HepG2 (cell line): ENCODE measurements around the gene BTBD19. TPM values are rescaled to one million over a fixed set of nuclear protein-coding genes. Genes with fewer than 3 reads are reported as not detected.

Source experiments
- ATAC-seq: fragments of 200-7000 bp; cut with Tn5 transposase; 3 replicates; pipeline ENCODE4 v1.9.1; 2020; ENCODE audit warnings: mild to moderate bottlenecking, moderate library complexity
- BruUV-seq: library from RNA; stranded (reverse); fragments of 400-500 nt; replicated peaks from 2 replicates; lab custom pipeline; 2021; lab: Mats Ljungman, UMichigan
- CTCF ChIA-PET: fragments of 300-600 bp; formaldehyde crosslinking; extraction: SDS; loops from one replicate; lab custom pipeline; 2021; ENCODE audit warnings: low total read pairs, inconsistent platforms, low intra/inter-chr PET ratio; lab: Yijun Ruan, JAX
- POLR2A ChIA-PET: fragments of 350-600 bp; sonication (Branson Sonifier 250); formaldehyde crosslinking; loops from one replicate; lab custom pipeline; 2020; ENCODE audit warnings: antibody characterized with exemption, inconsistent platforms; lab: Yijun Ruan, JAX
- DNase-seq: peaks from one replicate; pipeline ENCODE4 v3.0.0-alpha.2; 2015; ENCODE audit warnings: low spot score
- FAIRE-seq: peaks from 3 replicates; lab custom pipeline; 2011; peaks lifted over from hg19 to GRCh38; lab: Jason Lieb, UNC
- H2AFZ ChIP-seq: one replicate; pipeline ENCODE4 v1.6.1; 2011; ENCODE audit warnings: low read length, inconsistent platforms
- H3K27ac ChIP-seq: fragments of 300-600 bp; 3 replicates; pipeline ENCODE4 v1.8.0; 2011; ENCODE audit warnings: mixed run types, mild to moderate bottlenecking, mixed read lengths, low read length, inconsistent platforms; ENCODE audit not compliant: insufficient read depth; ENCODE audit errors: extremely low read length
- H3K27me3 ChIP-seq, 2 experiments: fragments of 200-600 bp in 1 of 2; 2 replicates in 1 of 2; 3 replicates in 1 of 2; pipeline versions ENCODE4 v1.6.0 to v1.8.0; 2011; ENCODE audit warnings: low read length in 2 of 2, mild to moderate bottlenecking in 2 of 2, moderate library complexity in 2 of 2, inconsistent platforms in 1 of 2; ENCODE audit not compliant: insufficient read depth in 2 of 2, control insufficient read depth in 1 of 2
- H3K36me3 ChIP-seq, 2 experiments: fragments of 200-600 bp in 1 of 2; replicated peaks in 1 of 2; 2 replicates in 1 of 2; 3 replicates in 1 of 2; pipeline versions ENCODE4 v1.5.1 to v1.8.0; 2011; ENCODE audit warnings: low read length in 2 of 2, inconsistent platforms in 1 of 2; ENCODE audit not compliant: insufficient read depth in 2 of 2, control insufficient read depth in 1 of 2
- H3K4me1 ChIP-seq: 2 replicates; pipeline ENCODE4 v1.5.1; 2012; ENCODE audit warnings: low read length, inconsistent platforms; ENCODE audit not compliant: insufficient read depth
- H3K4me2 ChIP-seq: 2 replicates; pipeline ENCODE4 v1.6.0; 2011; ENCODE audit warnings: low read depth, low read length, inconsistent platforms
- H3K4me3 ChIP-seq, 3 experiments: fragments of 200-600 bp in 1 of 3; sonication (generic), shearing (Covaris generic) in 1 of 3; replicated peaks in 1 of 3; 2 replicates each; pipeline ENCODE4 v1.5.1; 2011 to 2016; ENCODE audit warnings: low read length in 3 of 3, inconsistent platforms in 2 of 3, low read depth in 2 of 3, mild to moderate bottlenecking in 2 of 3, control low read depth in 1 of 3, mixed read lengths in 1 of 3; ENCODE audit not compliant: insufficient read depth in 1 of 3
- H3K79me2 ChIP-seq: one replicate; pipeline ENCODE4 v1.6.1; 2011; ENCODE audit warnings: low read length, inconsistent platforms; ENCODE audit not compliant: insufficient read depth
- H3K9ac ChIP-seq: 2 replicates; pipeline ENCODE4 v1.6.0; 2011; ENCODE audit warnings: mild to moderate bottlenecking, low read depth, low read length, inconsistent platforms; ENCODE audit not compliant: insufficient read depth
- H3K9me3 ChIP-seq: 2 replicates; pipeline ENCODE4 v1.5.1; 2012; ENCODE audit warnings: mild to moderate bottlenecking, low read length
- H4K20me1 ChIP-seq: 2 replicates; pipeline ENCODE4 v1.6.0; 2011; ENCODE audit warnings: inconsistent platforms, mild to moderate bottlenecking, low read length, moderate library complexity; ENCODE audit not compliant: insufficient read depth
- GATAD2A ChIP-seq: IDR thresholded peaks from 2 replicates; pipeline ENCODE4 v1.6.1; 2016
- MTA1 ChIP-seq: sonication (generic); formaldehyde crosslinking; IDR thresholded peaks from 2 replicates; pipeline ENCODE4 v1.4.0; 2020; ENCODE audit warnings: missing genetic modification reagents, mild to moderate bottlenecking, borderline replicate concordance
- NR1H2 ChIP-seq: sonication (generic); formaldehyde crosslinking; IDR thresholded peaks from 2 replicates; pipeline ENCODE4 v1.8.1; 2022; ENCODE audit warnings: low read depth, missing genetic modification reagents, borderline replicate concordance
- POLR2AphosphoS5 ChIP-seq: IDR thresholded peaks from 2 replicates; pipeline ENCODE4 v1.6.1; 2012; ENCODE audit warnings: low read depth, low read length
- PRPF4 ChIP-seq: fragments of 200-400 bp; formaldehyde crosslinking; IDR thresholded peaks from 2 replicates; pipeline ENCODE4 v1.6.1; 2016; ENCODE audit warnings: low read length, low read depth; ENCODE audit not compliant: poor library complexity, severe bottlenecking
- SNAPC5 ChIP-seq: sonication (generic); formaldehyde crosslinking; IDR thresholded peaks from 2 replicates; pipeline ENCODE4 v1.8.1; 2023; ENCODE audit warnings: mild to moderate bottlenecking, missing genetic modification reagents, borderline replicate concordance
- SP4 ChIP-seq: sonication (generic); formaldehyde crosslinking; IDR thresholded peaks from 2 replicates; pipeline ENCODE4 v1.8.1; 2023; ENCODE audit warnings: mild to moderate bottlenecking, missing genetic modification reagents
- TBX2 ChIP-seq: sonication (generic); formaldehyde crosslinking; IDR thresholded peaks from 2 replicates; pipeline ENCODE4 v1.5.0; 2020; ENCODE audit warnings: missing genetic modification reagents, mild to moderate bottlenecking, borderline replicate concordance
- ZFX ChIP-seq: sonication (generic); formaldehyde crosslinking; IDR thresholded peaks from 2 replicates; pipeline ENCODE4 v1.4.0; 2020; ENCODE audit warnings: mild to moderate bottlenecking, low read depth, missing genetic modification reagents, moderate library complexity
- WGBS: methylation state at CpG from one replicate; pipeline ENCODE4 v1.1.6; 2017; ENCODE audit warnings: low lambda C conversion rate; 5-methylcytosine and 5-hydroxymethylcytosine counted together
- in situ Hi-C: cut with HindIII; loops from 2 replicates; pipeline ENCODE4 v1.10.0; 2017; ENCODE audit warnings: low pct_unique_long_range_greater_than_20kb; ENCODE audit not compliant: extremely low pct_ligation_motif_present
- intact Hi-C: fragments of 100-400 bp; cut with micrococcal nuclease; formaldehyde crosslinking; loops from one replicate; pipeline ENCODE4 v1.10.0; 2022; ENCODE audit not compliant: unreplicated experiment
- polyA plus RNA-seq, 8 experiments: library from polyadenylated mRNA; depleted of rRNA in 3 of 8; stranded (reverse) in 7 of 8; unstranded in 1 of 8; fragments of >200 nt; fragmentation: Illumina TruSeq in 4 of 8; extraction: Trizol in 4 of 8; gene quantifications; 2 replicates each; pipeline versions ENCODE4 v1.2.1 to v1.2.3, GENCODE V29; 2011 to 2016; ENCODE audit warnings: low read depth in 4 of 8, missing spikeins in 1 of 8, mixed read lengths in 1 of 8; ENCODE audit not compliant: insufficient read depth in 1 of 8
- total RNA-seq, 5 experiments: library from RNA; depleted of rRNA; stranded (reverse); fragments of >200 nt; fragmentation: Illumina TruSeq; extraction: Trizol; gene quantifications; 2 replicates each; pipeline ENCODE4 v1.2.3, GENCODE V29; 2016; ENCODE audit warnings: low read depth in 1 of 5

BTBD19 gene
- total and polyA plus RNA-seq, 2 of the 13 experiments (the other 11 are each of a cell fraction or from before 2014, with no cell fraction given): 2.7 to 6.7 TPM

GRCh38 chr1:44777547-44777946 lies 30.8 kb upstream of the BTBD19 start:
- H3K9ac ChIP-seq: peak overlapping the region; percentile 91
- peaks cover 30% of the 10 kb centered on the region for H3K4me1 ChIP-seq
- in situ Hi-C loops: no loop called here
- peaks cover 12 to 24% of the 10 kb centered on the region in 2 experiments for H3K36me3 ChIP-seq
- intact Hi-C loops: no loop called here
- H2AFZ ChIP-seq: no peak overlapping the region
- TF ChIP-seq NR1H2 (CRISPR knock-in tag) (no peak), TBX2 (CRISPR knock-in tag) (no peak), POLR2AphosphoS5 (0 out of 2 replicates have a peak, but pooled peaks have one; percentile 25), PRPF4 (peak; percentile 30), GATAD2A (no peak), SP4 (CRISPR knock-in tag) (no peak), ZFX (CRISPR knock-in tag) (no peak), MTA1 (CRISPR knock-in tag) (0 out of 2 replicates have a peak, but pooled peaks have one; percentile 15), SNAPC5 (CRISPR knock-in tag) (no peak)
- TF ChIP-seq, all 625 proteins: peak for 3
- Histone ChIP-seq H3K79me2 (peaks cover 35% of the 10 kb centered on the region), H3K9me3 (no peaks in the 10 kb centered on the region), H3K27me3 (no peaks in the 10 kb centered on the region; a peak in 1 of 5 replicates), H3K4me3 (peak overlapping the region; percentile 84 to 97 (median 96); a peak in 4 of 6 replicates), H4K20me1 (peaks cover 36% of the 10 kb centered on the region), H3K4me2 (peak overlapping the region; percentile 95), H3K27ac (peak overlapping the region; percentile 81)
- ChIA-PET POLR2A (interaction anchor here (0.9 to 4.0 kb wide), 6 partner anchors 11 to 47 kb away, joined by 3 to 21 read pairs (median 6); partner anchors contain the start of genes BTBD19, DYNLT4, PLK3 and RNU5D-1), CTCF (no interaction called here)
- WGBS: 93% methylated on average over 13 of the region's 14 CpGs
- FAIRE-seq: no peak
- no TSS peak for BruUV-seq
- DNase-seq: no peak
- ATAC-seq: no peak
